Dendritic cell treated with granulocyte-macrophage colony-stimulating factor and Interleukin-4, amounts not matched to agents 40 ng/mL and 50 ng/mL, for 4 days (primary cell): ENCODE data around the gene HAND1.

Source experiments
- H3K27ac Mint-ChIP-seq: one replicate; pipeline ENCODE4 v1.8.0; 2022; ENCODE audit warnings: mild to moderate bottlenecking, mixed read lengths
- H3K27me3 Mint-ChIP-seq: one replicate; pipeline ENCODE4 v1.8.0; 2022; ENCODE audit warnings: mild to moderate bottlenecking, mixed read lengths
- H3K36me3 Mint-ChIP-seq: one replicate; pipeline ENCODE4 v1.8.0; 2022; ENCODE audit warnings: low read depth, mixed read lengths
- H3K4me1 Mint-ChIP-seq: one replicate; pipeline ENCODE4 v1.8.0; 2022; ENCODE audit warnings: low read depth, mixed read lengths
- H3K4me3 Mint-ChIP-seq: one replicate; pipeline ENCODE4 v1.8.0; 2022; ENCODE audit warnings: mild to moderate bottlenecking, moderate library complexity, mixed read lengths
- H3K9me3 Mint-ChIP-seq: one replicate; pipeline ENCODE4 v1.8.0; 2022; ENCODE audit warnings: mixed read lengths
- intact Hi-C: fragments of 100-400 bp; cut with micrococcal nuclease; formaldehyde crosslinking; loops from one replicate; pipeline ENCODE4 v1.15.0; 2022

The HAND1 gene

GRCh38 chr5:154479160-154479943 is 1.3 kb upstream of the HAND1 start:
- H3K27me3 Mint-ChIP-seq, result peaks cover 100% of the 10 kb centered on the region
- no peak overlapping the region for H3K4me3 Mint-ChIP-seq
- peaks cover 50% of the 10 kb centered on the region for H3K4me1 Mint-ChIP-seq
- no peaks in the 10 kb centered on the region for H3K36me3 Mint-ChIP-seq
- no peak overlapping the region for H3K27ac Mint-ChIP-seq
- H3K9me3 Mint-ChIP-seq, result no peaks in the 10 kb centered on the region
- intact Hi-C loops, result no loop called here

GRCh38 chr5:154478752-154479159 is 729 bp upstream of the HAND1 start:
- no peak overlapping the region for H3K4me3 Mint-ChIP-seq
- H3K27me3 Mint-ChIP-seq, result peaks cover 100% of the 10 kb centered on the region
- H3K9me3 Mint-ChIP-seq, result no peaks in the 10 kb centered on the region
- intact Hi-C loops, result no loop called here
- no peak overlapping the region for H3K27ac Mint-ChIP-seq
- H3K4me1 Mint-ChIP-seq, result peaks cover 55% of the 10 kb centered on the region
- no peaks in the 10 kb centered on the region for H3K36me3 Mint-ChIP-seq

GRCh38 chr5:154477382-154478223 is 424 bp downstream of the HAND1 start:
- Mint-ChIP-seq H3K4me3 (peak overlapping the region; percentile 1), H3K27me3 (peaks cover 100% of the 10 kb centered on the region), H3K27ac (no peak overlapping the region), H3K9me3 (no peaks in the 10 kb centered on the region), H3K36me3 (no peaks in the 10 kb centered on the region), H3K4me1 (peaks cover 53% of the 10 kb centered on the region)
- intact Hi-C loops, result no loop called here

DNA sequence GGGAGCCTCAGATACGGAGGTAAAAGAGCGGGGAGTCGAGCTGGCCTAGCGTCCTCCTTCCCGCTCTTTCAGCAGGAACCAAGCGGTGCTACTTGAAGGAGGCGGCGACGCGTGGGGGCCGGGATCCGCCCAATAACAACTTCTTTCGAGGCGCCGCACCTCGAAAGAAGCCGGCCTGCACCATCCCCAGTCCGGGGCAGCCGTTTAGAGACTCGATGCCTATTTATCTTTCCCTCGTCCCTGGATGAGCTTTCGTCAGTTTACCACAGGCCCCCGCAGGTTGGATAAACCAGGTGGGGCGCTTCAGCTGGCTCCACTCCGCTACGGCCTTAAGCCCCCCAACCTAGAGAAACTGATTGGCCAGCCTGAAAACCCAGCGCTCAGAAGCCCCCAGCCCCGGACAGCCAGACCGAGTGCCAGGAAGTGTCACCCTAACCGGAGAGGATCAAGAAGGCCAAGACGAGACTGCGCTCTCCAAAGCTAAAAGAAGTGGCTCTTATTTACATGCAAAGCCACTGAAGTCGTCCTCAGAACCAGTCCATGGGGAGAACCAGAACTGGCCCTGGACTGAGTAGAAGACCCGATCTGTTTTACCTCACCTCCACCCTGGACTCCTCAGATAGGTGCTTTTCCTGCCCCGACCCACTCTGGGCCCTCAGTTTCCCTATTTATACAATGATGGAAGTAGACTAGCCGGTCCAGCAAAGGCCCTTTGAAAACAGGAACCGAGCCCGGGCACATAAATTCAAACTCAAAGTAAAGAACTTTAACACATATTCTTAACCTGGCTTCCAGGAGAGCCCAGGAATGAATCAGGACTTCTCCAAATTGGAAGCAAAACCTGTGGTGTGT is 1.4 kb downstream of the HAND1 start:
- no peaks in the 10 kb centered on the region for H3K36me3 Mint-ChIP-seq
- H3K27me3 Mint-ChIP-seq, result peaks cover 93% of the 10 kb centered on the region
- intact Hi-C loops, result no loop called here
- H3K9me3 Mint-ChIP-seq, result no peaks in the 10 kb centered on the region
- H3K27ac Mint-ChIP-seq, result no peak overlapping the region
- H3K4me3 Mint-ChIP-seq, result no peak overlapping the region
- H3K4me1 Mint-ChIP-seq, result peaks cover 49% of the 10 kb centered on the region

DNA sequence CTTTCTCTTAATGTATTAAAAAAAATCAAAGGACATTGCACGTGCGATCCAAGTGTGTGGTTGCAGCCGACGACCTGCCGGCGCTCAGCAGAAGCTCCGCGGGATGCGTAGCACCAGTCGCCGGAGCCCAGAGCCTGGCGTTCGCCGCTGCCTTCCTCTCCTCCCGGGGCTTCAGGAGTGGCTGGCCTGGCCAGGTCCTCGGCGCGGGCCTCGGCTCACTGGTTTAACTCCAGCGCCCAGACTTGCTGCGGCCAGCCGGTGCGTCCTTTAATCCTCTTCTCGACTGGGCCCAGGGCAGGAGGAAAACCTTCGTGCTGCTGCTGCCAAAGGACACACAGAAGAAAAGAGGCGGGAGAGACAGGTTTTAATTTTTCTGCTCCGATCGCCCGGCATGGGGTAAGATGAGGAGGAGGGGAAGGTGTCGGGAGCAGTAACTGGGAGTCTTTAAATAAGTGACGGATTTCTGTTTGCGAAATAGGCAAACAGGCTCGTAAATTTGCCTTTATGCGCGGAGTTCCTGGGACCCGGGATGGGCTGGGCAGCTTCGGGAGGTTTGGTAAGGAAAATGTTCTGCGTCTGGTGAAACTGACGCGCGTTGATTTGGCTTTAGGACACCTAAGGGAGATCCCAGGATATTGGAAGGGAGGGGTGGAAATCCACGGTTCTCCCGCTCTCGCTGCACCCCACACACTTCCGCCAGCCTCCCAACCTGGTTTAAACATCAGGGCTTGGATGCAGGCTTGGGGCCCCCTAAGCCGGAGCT is 2.3 kb downstream of the HAND1 start:
- no peak overlapping the region for H3K4me3 Mint-ChIP-seq
- no peaks in the 10 kb centered on the region for H3K9me3 Mint-ChIP-seq
- intact Hi-C loops, result no loop called here
- H3K27ac Mint-ChIP-seq, result no peak overlapping the region
- H3K27me3 Mint-ChIP-seq, result peaks cover 93% of the 10 kb centered on the region
- no peaks in the 10 kb centered on the region for H3K36me3 Mint-ChIP-seq
- H3K4me1 Mint-ChIP-seq, result peaks cover 49% of the 10 kb centered on the region

GRCh38 chr5:154474396-154475334 is 3.4 kb downstream of the HAND1 start:
- intact Hi-C loops, result no loop called here
- peaks cover 92% of the 10 kb centered on the region for H3K27me3 Mint-ChIP-seq
- no peak overlapping the region for H3K27ac Mint-ChIP-seq
- peaks cover 49% of the 10 kb centered on the region for H3K4me1 Mint-ChIP-seq
- peak overlapping the region; percentile 8 for H3K4me3 Mint-ChIP-seq
- H3K9me3 Mint-ChIP-seq, result no peaks in the 10 kb centered on the region
- no peaks in the 10 kb centered on the region for H3K36me3 Mint-ChIP-seq

DNA sequence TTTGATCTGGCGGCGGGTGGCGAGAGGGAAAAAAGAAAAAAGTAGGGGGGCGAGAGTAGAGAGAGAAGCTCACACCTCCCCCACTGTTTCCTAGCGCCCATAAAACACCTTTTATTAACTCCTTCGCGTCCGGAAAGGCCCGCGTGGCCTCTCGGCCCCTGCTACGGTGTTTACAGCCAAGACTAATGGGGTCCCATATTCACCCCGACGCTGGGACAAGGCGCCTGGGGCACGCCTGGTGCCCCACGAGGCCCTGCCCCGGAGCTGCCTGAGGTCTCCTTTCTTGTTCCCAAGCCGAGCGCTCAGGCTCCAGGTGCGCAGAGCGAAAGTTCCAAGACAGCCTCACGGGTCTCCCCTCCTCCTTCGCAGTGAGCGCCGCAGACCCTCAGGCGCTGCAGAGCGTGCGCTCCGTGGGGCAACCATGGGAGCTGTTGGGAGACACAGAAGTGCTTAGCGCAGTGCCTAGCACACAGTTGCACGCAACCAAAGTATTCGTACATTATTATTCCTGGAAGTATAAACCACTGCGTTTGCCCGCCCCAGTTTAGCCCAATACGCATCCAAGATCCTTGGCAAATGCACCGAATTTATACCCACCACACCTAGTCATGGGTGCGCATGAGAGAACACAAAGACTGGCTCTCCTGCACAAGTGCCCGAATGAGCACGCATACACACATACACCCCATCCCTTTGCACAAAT is 4.3 kb downstream of the HAND1 start:
- Mint-ChIP-seq H3K4me1 (peaks cover 49% of the 10 kb centered on the region), H3K27me3 (peaks cover 90% of the 10 kb centered on the region), H3K4me3 (no peak overlapping the region), H3K9me3 (no peaks in the 10 kb centered on the region), H3K36me3 (no peaks in the 10 kb centered on the region), H3K27ac (no peak overlapping the region)
- intact Hi-C loops, result no loop called here

GRCh38 chr5:154472871-154473580 is 5.0 kb downstream of the HAND1 start:
- Mint-ChIP-seq H3K27me3 (peaks cover 90% of the 10 kb centered on the region), H3K4me3 (no peak overlapping the region), H3K4me1 (peaks cover 49% of the 10 kb centered on the region), H3K36me3 (no peaks in the 10 kb centered on the region), H3K27ac (no peak overlapping the region), H3K9me3 (no peaks in the 10 kb centered on the region)
- intact Hi-C loops, result no loop called here

DNA sequence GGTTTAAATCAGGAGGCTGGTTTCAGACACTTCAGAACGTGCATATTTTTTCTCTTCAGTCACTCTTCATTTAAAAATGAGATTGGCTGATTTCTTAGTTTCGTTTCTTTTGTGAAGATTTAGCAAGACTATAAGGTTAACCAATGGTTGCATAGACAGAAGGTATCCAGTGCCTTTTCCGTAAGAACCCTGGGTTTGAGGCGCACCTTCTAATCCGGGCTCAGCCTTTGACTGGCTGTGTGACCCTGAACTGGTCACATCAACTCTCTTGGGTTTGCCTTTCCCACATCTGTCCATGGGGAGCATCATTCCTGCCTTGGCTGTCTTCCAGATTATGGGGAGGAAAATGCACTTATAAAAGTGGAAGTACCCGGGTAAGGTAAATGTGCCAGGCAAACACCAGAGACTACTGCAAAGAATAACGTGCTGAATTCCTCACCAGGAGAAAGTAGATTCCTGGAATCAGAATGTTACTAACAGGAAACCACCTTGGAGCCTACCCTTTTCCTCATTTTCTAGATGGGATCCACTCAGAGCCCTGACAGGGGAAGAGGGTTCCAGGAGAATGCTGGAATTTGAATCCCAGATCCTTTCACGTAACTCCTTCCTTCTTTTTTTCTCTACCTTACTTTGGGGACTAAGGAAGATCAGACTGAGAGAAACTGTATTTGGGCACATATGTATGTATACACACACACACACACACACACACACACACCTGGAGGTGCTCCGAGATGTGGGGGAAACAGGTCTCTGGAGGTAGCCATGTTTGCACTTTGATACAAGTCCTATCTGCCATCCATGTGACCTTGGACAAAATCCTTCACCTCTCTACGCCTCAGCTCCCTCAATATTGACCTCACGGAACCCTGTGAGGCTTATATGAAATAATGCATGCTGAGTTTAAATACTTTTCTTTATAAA is 6.8 kb downstream of the HAND1 start:
- Mint-ChIP-seq H3K9me3 (no peaks in the 10 kb centered on the region), H3K36me3 (no peaks in the 10 kb centered on the region), H3K4me1 (peaks cover 32% of the 10 kb centered on the region), H3K27me3 (peaks cover 73% of the 10 kb centered on the region), H3K27ac (no peak overlapping the region), H3K4me3 (no peak overlapping the region)
- intact Hi-C loops, result no loop called here

DNA sequence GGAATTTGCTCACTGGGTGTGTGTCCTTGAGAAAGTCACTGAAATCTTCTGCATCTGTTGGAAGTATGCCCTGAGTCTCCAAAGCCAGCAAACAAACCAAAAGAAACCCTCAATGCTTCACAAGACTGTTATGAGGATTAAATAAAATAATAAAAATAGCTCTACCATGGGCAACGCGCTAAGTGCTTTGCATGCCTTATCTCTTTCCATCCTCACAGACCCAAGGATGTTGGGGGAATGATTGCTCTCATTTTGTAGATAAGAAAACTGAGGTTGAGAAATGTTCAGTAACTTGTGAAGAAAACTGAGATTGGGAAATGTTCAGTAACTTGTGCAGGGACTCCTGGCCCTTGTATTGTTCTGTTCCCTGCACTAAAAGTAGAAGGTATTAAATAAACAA is 7.9 kb downstream of the HAND1 start:
- Mint-ChIP-seq H3K4me1 (peaks cover 22% of the 10 kb centered on the region), H3K9me3 (no peaks in the 10 kb centered on the region), H3K27ac (no peak overlapping the region), H3K4me3 (no peak overlapping the region), H3K36me3 (no peaks in the 10 kb centered on the region), H3K27me3 (peaks cover 62% of the 10 kb centered on the region)
- intact Hi-C loops, result no loop called here
